T-helper 22 cell (primary cell): Measurements from ENCODE around the gene NBEAL2.
"Not testable (repeated sequence)": the region's sequence is repeated elsewhere in the genome, so short reads cannot be mapped to it uniquely, and the experiment has no call there.

Source experiments
- DNase-seq: peaks from one replicate; pipeline ENCODE4 v3.0.0-alpha.2; 2020; ENCODE audit warnings: low read depth

The NBEAL2 gene

GRCh38 chr3:47012342-47013230, 33.1 kb downstream of the NBEAL2 start:
- no peak for DNase-seq

GRCh38 chr3:47013231-47013630, 33.8 kb downstream of the NBEAL2 start:
- no peak for DNase-seq

DNA sequence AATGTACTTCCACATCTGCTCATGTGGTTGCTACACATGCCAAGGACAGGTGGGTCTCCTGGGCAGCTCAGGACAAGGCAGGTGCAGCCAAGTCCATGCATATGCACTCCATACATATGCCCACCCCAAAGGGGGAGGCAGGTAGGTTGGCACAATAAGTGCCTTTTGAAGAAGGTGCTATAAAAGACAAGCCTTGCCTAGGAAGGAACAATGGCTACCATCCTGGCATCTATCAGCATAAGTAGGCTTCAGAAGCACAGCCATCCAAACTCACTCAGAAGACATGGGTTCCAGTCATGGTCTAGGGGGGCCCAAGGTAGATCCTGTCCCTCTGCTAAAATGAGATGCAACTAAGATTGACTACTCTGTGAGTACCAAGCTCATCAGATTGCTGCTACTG, 34.6 kb downstream of the NBEAL2 start:
- no peak for DNase-seq

GRCh38 chr3:47015151-47015550, 35.7 kb downstream of the NBEAL2 start:
- no peak for DNase-seq

GRCh38 chr3:47016086-47016933, 36.8 kb downstream of the NBEAL2 start:
- no peak for DNase-seq

- DNase-seq = no peak
Measured at GRCh38 chr3:47016934-47017435, 37.5 kb downstream of the NBEAL2 start.

GRCh38 chr3:47017504-47018268, 38.2 kb downstream of the NBEAL2 start:
- DNase-seq = no peak

DNA sequence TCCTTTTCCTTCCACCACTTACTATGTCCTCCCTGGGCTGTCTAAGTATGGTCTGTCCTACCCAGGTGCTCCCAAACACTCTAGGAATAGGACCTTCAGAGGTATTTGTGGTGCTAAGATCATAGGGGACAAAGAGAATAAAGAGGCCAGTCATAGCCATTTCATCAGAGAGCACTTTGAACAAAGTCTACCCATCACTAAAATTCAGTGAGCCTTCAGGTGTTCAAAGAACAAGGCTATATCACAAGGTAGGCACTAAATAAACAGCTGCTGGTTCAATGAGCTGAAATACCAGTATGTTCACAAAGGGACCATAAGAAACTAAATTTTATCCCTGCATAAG, 38.8 kb downstream of the NBEAL2 start:
- no peak for DNase-seq

- no peak for DNase-seq
Measured at GRCh38 chr3:47019201-47019600, 39.7 kb downstream of the NBEAL2 start.

DNA sequence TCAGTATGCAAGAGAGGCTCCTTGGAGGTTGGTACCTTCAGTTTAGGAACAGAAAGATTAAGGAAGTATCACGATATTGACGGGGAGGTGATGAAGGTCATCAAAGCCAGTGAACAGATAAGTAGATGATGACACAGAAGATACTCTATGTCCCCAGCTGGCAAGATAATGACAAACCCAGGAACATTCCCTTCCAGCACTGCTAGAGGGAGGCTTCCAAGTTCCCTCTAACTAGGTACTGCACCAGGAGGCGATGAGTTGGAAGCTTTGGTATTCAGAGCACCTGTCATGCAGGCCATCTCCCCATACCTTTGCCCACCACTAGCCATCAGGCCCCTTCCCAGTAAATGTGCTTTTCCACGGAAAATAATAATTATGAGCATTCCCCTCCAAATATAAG, 40.8 kb downstream of the NBEAL2 start:
- no peak for DNase-seq

DNA sequence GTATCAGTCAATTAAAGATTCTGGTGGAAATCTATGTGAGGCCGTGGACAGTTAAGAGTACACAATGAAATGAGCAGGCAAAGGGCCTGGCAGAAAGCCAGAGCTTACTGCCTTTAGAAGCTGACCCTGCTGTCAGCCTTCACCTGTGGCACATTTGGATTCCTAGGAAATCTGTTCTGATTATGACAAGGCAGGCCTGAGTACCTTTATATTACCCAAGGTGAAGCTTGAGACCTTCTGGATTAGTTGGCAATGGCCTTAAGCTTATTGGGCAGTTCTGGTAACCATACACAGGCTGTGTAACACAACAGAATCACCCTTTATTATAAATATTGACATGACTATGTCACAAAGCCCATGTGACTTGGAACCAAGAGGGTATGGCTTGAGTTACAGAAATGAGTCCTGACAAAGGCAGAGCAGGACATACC, 43.2 kb downstream of the NBEAL2 start:
- DNase-seq = no peak

GRCh38 chr3:47024932-47025331, 45.5 kb downstream of the NBEAL2 start:
- no peak for DNase-seq

- not testable (repeated sequence) for DNase-seq
Measured at GRCh38 chr3:47026432-47026831, 47.0 kb downstream of the NBEAL2 start.

DNA sequence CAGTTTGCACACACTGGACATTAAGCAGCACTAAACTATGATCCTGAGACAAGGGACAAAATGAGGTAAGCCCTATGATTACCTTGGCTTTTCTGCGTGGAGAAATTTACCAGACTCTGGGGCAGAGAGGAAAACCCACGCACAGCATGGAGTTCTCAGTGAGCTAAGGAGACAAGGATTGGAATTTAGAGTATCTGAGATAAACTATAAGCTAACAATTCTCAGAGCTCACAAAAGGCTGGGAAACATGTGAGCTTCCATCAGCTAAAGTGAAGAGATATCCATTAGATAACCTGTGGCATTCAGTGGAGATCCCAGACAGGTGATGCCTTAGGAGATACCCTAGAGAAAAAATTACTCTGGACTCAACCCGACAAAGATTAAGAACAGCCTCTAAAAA, 48.7 kb downstream of the NBEAL2 start:
- DNase-seq = no peak

DNA sequence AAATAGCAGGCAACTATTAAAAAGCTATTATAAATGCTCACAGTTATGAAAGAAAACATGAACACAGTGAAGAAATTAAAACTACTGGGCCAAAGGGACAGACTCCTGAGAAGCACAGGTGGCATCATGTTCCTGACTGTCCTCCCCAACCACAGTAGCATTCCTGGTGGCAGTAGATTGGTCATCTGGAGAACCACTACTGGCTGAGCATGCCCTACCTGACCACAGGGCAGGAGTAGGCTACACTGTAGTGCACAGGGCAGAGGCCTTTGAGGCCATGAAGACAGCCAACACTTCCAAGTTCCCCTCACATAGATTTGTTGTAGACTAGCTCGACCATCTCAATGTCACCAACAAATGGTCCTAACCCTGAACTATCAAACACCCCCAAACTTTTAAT, 49.2 kb downstream of the NBEAL2 start:
- no peak for DNase-seq

DNA sequence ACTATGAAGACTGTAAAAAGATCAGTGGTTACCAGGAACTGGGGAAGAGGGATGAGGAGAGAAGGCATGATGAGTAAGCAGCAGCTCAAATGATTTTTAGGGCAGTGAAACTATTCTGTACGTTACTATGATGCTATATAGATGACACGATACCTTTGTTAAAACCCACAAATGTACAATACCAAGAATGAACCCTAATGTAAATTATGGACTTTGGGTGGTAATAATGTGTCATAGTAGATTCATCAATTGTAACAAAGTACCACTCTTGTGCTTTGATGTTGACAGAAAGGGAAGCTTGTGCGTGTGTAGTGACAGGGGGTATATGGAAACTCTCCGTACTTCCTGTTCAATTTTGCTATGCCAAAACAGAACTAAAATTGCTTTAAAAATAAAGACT, 51.6 kb downstream of the NBEAL2 start:
- not testable (repeated sequence) for DNase-seq

DNA sequence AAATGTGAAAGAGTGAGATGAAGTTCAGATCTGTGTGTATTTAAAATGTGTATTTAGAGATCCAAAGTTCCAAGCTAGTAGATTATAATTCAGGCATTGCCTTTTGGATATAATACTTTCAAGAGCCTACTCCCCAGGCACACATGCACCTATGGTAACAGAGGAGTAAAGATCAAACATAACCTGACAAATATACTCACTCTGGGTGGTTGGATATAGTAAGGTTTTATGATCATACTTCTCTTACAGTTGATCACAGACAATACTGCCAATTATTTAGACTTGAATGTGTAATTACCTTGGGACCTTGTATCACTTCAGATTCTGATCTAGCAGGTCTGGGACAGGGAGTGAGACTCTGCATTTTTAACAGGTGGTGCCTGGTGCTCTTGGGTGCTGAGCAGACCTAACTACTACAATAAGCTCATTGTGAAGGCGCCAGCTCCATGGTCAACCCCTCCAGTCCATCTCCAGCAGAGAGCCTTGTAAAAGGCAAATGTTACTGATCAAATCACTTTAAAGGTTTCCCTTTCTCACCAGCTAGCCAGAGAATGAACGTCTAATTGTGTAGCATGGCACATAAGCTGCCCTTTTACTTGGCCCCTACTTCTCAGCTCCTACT, 55.5 kb downstream of the NBEAL2 start:
- no peak for DNase-seq

DNA sequence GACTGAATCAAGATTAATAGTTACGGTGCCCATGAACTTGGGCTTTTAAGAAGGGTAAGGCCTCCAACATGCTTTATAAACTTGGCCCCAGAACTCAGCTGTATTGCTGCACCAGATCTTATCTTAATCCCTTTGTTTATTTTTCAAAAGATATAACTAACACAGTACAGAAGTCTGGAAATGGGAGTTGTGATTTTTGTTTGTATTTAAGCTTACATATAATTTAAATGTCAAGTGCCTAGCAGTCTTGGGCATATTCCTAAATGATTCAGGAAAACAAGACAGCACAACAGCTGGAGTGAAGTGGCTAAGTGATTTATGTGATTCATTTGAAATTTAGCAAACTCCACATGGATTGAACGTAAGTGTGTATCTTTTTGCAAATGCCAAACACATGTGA, 56.2 kb downstream of the NBEAL2 start:
- DNase-seq = no peak

DNA sequence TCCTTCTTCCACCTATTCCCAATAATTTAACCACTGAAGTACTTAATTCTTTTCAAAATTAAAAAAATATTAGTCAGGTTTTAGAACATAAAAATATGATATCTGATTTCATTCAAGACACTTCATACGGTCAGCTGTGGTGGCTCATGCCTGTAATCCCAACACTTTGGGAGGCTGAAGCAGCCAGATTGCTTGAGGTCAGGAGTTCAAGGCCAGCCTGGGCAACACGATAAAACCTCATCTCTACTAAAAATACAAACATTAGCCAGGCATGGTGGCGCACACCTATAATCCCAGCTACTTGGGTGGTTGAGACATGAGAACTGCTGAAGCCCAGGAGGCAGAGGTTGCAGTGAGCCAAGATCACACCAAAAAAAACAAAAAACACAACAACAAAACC, 56.7 kb downstream of the NBEAL2 start:
- DNase-seq = no peak

DNA sequence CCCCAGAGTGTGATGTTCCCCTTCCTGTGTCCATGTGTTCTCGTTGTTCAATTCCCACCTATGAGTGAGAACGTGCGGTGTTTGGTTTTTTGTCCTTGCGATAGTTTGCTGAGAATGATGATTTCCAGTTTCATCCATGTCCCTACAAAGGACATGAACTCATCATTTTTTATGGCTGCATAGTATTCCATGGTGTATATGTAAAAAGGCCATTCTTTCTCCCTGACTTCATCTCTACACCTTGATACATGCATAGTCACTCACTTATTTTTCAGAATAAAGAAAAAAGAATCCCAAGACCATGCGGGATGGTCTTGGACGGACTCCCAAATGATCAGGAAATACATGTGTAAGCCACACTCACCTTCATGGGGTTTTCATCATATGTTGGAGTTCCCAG, 57.8 kb downstream of the NBEAL2 start:
- DNase-seq = not testable (repeated sequence)

- DNase-seq = no peak
Measured at GRCh38 chr3:47041114-47041513, 61.6 kb downstream of the NBEAL2 start.
